SU-DHL-6 (cell line): ENCODE results near the gene CYLC2.

ENCODE experiments used
- EZH2phosphoT487 ChIP-seq: fragments of 200-600 bp; sonication (generic), shearing (Covaris generic); conservative IDR thresholded peaks from 2 replicates; pipeline ENCODE4 v1.6.1; 2018; ENCODE audit warnings: mild to moderate bottlenecking, antibody characterized with exemption, low read length, moderate library complexity, mixed read lengths
- TF ChIP-seq, protein P1 (sequence below): fragments of 200-600 bp; sonication (generic); IDR thresholded peaks from one replicate; pipeline ENCODE4 v1.5.1; 2017; ENCODE audit warnings: antibody characterized with exemption, mild to moderate bottlenecking, low read length, moderate library complexity; ENCODE audit not compliant: insufficient read depth, poor library complexity, severe bottlenecking

DNA sequence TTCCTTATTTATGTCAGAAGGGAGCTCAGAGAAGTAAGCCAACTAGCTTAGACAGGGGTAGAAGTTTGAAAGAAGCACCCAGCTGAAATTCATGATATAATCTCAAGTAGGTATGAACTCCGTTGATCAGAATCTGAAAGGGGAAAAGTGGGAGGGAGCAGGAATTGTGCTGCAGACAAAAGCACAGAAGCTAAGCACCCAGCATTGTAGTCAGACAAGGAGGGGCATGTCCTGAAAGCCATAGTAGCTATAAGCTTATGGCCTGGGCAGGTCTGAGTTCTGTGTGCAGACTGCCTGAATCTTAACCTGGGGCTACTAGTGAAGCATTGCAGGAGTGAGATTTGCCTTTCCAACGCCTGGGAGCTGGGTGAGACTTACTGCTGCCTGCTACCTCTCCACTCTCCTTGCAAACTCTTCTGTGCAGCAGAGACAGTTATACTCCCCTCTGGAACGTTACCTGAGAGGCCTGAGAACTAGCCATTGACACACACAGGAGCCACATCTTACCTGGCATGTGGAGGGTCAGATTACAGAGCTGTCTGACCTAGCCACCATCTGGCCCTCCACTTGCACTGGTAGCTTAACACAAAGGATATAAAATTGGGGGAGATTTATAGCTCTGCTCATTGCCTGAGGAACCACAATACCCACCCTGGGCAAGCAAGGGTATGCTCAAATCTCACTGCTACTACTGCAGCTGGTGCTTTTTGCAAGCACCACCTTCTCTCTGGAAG is 9.8 kb upstream of the CYLC2 start:
- TF ChIP-seq, protein P1, sequence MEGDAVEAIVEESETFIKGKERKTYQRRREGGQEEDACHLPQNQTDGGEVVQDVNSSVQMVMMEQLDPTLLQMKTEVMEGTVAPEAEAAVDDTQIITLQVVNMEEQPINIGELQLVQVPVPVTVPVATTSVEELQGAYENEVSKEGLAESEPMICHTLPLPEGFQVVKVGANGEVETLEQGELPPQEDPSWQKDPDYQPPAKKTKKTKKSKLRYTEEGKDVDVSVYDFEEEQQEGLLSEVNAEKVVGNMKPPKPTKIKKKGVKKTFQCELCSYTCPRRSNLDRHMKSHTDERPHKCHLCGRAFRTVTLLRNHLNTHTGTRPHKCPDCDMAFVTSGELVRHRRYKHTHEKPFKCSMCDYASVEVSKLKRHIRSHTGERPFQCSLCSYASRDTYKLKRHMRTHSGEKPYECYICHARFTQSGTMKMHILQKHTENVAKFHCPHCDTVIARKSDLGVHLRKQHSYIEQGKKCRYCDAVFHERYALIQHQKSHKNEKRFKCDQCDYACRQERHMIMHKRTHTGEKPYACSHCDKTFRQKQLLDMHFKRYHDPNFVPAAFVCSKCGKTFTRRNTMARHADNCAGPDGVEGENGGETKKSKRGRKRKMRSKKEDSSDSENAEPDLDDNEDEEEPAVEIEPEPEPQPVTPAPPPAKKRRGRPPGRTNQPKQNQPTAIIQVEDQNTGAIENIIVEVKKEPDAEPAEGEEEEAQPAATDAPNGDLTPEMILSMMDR, result no peak
- TF ChIP-seq EZH2phosphoT487, result no peak
